ENCODE results near the gene CEACAM3. TPM values are rescaled to one million over a fixed set of nuclear protein-coding genes. Genes with fewer than 3 reads are reported as not detected.

Gene CEACAM3
- total RNA-seq, 1 experiment from 2014 or later = not detected

DNA sequence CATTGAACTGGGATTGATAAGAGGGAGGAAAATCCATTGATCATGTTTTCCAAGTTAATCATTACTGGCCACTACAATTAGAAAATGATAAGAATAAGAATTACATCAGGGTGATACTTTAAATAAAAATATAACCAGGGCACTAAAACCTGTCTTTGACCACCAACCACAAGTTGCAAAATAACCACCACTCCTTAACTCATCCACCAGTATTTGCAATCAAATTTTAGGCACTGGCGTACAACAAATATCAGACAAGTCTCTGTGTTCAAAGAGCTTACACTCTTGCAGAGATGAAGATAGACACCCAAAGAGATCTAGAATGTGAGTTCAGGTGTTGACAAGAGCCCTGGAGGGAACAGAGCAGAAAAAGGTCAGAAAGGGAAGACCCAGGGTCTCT, 514 bp downstream of the CEACAM3 start:
- H2BK120ac ChIP-seq (ENCODE audit: low read depth, low read length, poor library complexity, severe bottlenecking) = no peak overlapping the region
- H2BK12ac ChIP-seq (ENCODE audit: insufficient read length, low read depth, low read length) = no peak overlapping the region
- H2BK15ac ChIP-seq (ENCODE audit: low read depth, low read length) = no peak overlapping the region
- H3K27ac ChIP-seq (ENCODE audit: insufficient read length, low read depth, low read length) = no peak overlapping the region
- H3K27me3 ChIP-seq (ENCODE audit: insufficient read depth, low read length) = no peaks in the 10 kb centered on the region
- H3K14ac ChIP-seq (ENCODE audit: insufficient read depth, low read length) = no peak overlapping the region
- Mint-ChIP-seq H3K4me1 (no peaks in the 10 kb centered on the region), H3K27ac (no peak overlapping the region), H3K9me3 (peaks cover 11 to 81% of the 10 kb centered on the region in 2 experiments), H3K4me3 (no peak overlapping the region), H3K27me3 (ENCODE audit: low read depth) (peaks cover 16% of the 10 kb centered on the region), H3K36me3 (ENCODE audit: insufficient read depth in 1 of 3, low read depth in 3 of 3) (no peaks in the 10 kb centered on the region; a peak in 1 of 7 replicates)
- no peak overlapping the region for H4K91ac ChIP-seq (ENCODE audit: insufficient read length, low read depth, low read length)
- H3K23me2 ChIP-seq (ENCODE audit: insufficient read length, low read depth, low read length, poor library complexity, severe bottlenecking) = no peaks in the 10 kb centered on the region
- TF ChIP-seq CTCF (conservative IDR thresholded peaks at IDR 0.05) = no peak
- H4K5ac ChIP-seq (ENCODE audit: insufficient read length, low read depth, low read length) = no peak overlapping the region
- H3K4ac ChIP-seq (ENCODE audit: low read depth, low read length) = no peak overlapping the region
- no peak for DNase-seq
- no peak overlapping the region for H3K23ac ChIP-seq (ENCODE audit: insufficient read length, low read depth, low read length)
- H3K79me1 ChIP-seq (ENCODE audit: insufficient read depth, low read depth, low read length, poor library complexity, severe bottlenecking) = no peaks in the 10 kb centered on the region
- no CpG with 5 or more reads among the region's 1 CpG for whole genome bisulfite sequencing (ENCODE audit: extremely low coverage, insufficient read length, low lambda C conversion rate)
- no peak overlapping the region for H4K8ac ChIP-seq (replicated peaks; ENCODE audit: insufficient read length, low read depth, low read length)
- no peak overlapping the region for H2BK5ac ChIP-seq (ENCODE audit: insufficient read length, low read length)
- no peak overlapping the region for H2AK5ac ChIP-seq (ENCODE audit: insufficient read length, low read length)
- no peak overlapping the region for H3K56ac ChIP-seq (ENCODE audit: insufficient read length, low read depth, low read length)
- H3K9ac ChIP-seq (ENCODE audit: extremely low read depth, insufficient read length, low read length) = no peak overlapping the region
- no peaks in the 10 kb centered on the region for H3K4me1 ChIP-seq (ENCODE audit: insufficient read depth, low read length)
- no peak overlapping the region for H2BK20ac ChIP-seq (ENCODE audit: low read depth, low read length, poor library complexity, severe bottlenecking)
- H3T11ph ChIP-seq (ENCODE audit: low read length) = no peak overlapping the region
- H3K79me2 ChIP-seq (ENCODE audit: insufficient read depth, low read length) = no peaks in the 10 kb centered on the region
- H3K18ac ChIP-seq (ENCODE audit: insufficient read length, low read depth, low read length) = no peak overlapping the region
- H4K20me1 ChIP-seq (ENCODE audit: control insufficient read depth, insufficient read depth, insufficient read length) = no peaks in the 10 kb centered on the region
- no peak overlapping the region for H2AFZ ChIP-seq (ENCODE audit: low read length)
- H3K9me3 ChIP-seq (ENCODE audit: control insufficient read depth, low read depth, low read length) = no peaks in the 10 kb centered on the region
- H3K4me2 ChIP-seq (ENCODE audit: insufficient read depth, insufficient read length, low read length) = no peak overlapping the region
